ENCODE data around the gene TGFBRAP1.
"Not testable (repeated sequence)": the region's sequence is repeated elsewhere in the genome, so short reads cannot be mapped to it uniquely, and the experiment has no call there.

The TGFBRAP1 gene

GRCh38 chr2:105269426-105269825, 60.1 kb downstream of the TGFBRAP1 start:
- no peak for DNase-seq

GRCh38 chr2:105262651-105263091, 66.9 kb downstream of the TGFBRAP1 start:
- DNase-seq = no peak

- peak; percentile 95 for DNase-seq
Observed at GRCh38 chr2:105261061-105261460, 68.5 kb downstream of the TGFBRAP1 start.

DNA sequence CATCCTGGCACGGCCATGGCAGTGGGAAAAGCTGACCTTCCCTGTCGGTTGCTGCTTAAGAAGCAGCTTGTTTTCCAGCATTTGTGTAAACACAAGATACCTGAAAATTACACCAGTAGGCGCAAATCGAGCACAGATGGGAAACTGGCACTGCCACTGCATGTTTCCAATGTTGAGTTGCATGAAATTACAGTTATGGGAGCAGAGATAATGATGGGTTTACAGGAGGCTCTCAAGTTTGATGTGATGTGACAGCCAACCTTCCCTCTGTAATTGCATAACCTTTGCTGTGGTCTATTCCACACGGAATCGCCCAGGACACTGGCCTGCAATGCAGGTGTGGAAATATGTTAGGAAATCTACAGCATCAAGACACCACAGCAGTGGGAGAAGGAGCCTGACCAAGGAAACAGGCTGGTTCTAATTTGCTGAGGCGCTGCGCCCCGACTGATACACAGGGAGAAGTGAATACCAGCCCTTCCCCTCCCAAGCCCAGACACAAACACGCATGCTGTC, 70.6 kb downstream of the TGFBRAP1 start:
- no peak for DNase-seq

- peak; percentile 45 for DNase-seq
Observed at GRCh38 chr2:105257981-105258380, 71.6 kb downstream of the TGFBRAP1 start.

DNA sequence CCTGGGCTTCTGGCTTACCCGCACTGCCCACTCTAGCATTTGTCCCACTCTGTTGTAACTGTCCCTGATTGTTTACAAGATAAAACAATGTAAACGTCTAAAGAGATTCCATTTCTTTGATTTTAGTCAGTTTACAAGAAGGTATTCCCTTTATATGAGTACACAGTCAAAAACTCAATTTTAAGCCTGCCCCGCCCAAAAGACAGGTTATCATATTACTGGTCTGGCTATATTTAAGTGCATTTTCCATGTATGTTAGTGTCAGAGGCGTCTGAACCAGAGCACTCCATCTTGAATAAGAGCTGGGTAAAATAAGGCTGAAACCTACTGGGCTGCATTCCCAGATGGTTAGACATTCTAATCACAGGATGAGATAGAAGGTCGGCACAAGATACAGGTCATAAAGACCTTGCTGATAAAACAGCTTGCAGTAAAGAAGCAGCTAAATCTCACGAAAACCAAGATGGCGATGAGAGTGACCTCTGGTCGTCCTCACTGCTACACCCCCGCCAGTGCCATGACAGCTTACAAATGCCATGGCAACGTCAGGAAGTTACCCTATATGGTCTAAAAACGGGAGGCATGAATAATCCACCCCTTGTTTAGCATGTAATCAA, 73.0 kb downstream of the TGFBRAP1 start:
- DNase-seq = no peak

GRCh38 chr2:105255979-105256378, 73.6 kb downstream of the TGFBRAP1 start:
- DNase-seq = no peak

DNA sequence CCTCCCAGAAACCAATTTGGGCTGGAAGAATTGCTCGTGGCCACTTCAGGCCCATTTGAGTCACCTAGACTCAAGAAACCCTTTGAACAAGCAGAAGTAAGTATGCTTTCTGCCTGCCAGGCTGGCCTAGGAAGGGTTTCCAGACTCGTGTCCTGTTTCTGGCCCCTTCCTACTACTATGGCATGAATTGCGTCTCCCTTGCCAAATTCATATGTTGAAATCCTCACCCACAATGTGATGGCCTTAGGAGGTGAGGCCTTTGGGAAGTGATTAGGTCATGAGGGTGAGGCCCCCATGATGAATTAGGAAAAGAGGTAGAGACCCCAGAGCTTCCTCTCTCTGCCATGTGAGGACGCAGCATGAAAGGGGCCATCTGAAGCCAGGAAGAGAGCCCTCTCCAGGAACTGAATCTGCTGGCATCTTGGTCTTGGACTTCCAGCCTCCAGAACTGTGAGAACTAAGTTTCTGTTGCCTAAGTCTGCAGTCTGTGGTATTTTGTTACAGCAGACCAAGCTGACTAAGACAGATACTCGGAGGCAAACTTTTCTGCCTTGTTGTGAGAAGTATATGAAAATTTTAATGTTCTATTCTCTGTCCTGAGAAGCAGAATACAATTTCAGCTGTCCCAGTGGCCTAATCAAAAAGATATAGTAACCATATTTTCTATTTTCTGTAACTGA, 74.9 kb downstream of the TGFBRAP1 start:
- DNase-seq = no peak

GRCh38 chr2:105252271-105252670, 77.3 kb downstream of the TGFBRAP1 start:
- DNase-seq = peak; percentile 48

DNA sequence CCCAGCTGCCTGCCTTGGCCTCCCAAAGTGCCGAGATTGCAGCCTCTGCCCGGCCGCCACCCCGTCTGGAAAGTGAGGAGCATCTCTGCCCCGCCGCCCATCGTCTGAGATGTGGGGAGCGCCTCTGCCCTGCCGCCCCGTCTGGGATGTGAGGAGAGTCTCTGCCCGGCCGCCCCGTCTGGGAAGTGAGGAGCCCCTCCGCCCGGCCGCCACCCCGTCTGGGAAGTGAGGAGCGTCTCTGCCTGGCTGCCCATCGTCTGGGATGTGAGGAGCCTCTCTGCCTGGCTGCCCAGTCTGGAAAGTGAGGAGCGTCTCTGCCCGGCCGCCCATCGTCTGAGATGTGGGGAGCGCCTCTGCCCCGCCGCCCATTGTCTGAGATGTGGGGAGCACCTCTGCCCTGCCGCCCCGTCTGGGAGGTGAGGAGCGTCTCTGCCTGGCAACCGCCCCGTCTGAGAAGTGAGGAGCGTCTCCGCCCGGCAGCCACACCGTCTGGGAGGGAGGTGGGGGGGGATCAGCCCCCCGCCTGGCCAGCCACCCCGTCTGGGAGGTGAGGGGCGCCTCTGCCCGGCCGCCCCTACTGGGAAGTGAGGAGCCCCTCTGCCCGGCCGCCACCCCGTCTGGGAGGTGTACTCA, 78.4 kb downstream of the TGFBRAP1 start:
- not testable (repeated sequence) for DNase-seq

GRCh38 chr2:105249891-105250290, 79.6 kb downstream of the TGFBRAP1 start:
- no peak for DNase-seq

DNA sequence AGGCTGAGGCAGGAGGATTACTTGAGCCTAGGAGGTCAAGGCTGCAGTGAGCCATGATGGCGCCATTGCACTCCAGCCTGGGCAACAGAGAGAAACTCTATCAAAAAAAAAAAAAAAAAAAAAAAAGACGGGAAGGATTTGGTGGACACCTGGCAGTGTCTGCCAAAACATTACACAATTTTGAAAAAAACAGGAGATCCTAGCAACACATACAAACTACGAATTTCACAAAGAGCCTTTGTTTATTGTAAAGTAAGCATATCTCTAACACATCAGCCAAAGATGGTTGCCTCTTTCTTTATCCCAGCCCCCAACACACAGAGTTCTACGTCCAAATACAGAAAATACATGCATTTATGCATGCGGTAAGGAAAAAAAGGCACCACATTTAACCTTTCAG, 80.4 kb downstream of the TGFBRAP1 start:
- no peak for DNase-seq

DNA sequence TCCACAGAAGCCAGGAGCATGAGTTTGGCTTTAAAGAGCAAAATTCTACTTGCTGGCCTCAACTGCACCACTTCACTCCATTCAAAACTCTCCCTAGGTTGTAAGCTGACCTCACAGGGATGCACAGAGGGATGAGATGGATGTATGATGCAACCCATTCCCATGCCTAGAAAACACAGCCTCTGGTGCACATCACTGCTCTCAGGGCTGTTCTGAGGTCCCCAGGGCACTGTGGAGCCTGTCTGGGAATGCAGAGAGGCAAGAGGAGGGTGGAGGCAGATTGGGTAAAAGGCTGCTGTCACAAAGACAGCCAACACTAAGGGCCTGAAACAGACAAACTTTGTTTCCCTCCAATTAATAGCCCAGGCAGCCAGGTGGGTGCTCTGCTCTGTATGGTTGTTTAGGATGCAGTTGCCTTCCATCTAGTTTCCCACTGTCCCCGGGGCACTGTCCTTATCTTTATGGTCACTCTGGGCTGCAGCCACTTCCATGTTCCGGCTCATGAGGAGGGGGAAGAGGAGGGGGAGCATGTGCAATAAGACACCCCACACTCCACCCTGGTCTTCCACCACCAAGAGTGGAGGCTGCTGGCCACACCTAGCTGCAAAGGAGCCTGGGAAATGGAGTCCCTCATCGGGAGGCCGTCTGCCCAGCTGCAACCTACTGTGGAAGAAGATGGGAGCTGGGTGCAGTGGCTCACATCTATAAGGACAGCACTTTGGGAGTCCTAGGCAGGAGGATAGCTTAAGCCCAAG, 81.0 kb downstream of the TGFBRAP1 start:
- peak; percentile 47 for DNase-seq

GRCh38 chr2:105244451-105244850, 85.1 kb downstream of the TGFBRAP1 start:
- no peak for DNase-seq

GRCh38 chr2:105243961-105244360, 85.6 kb downstream of the TGFBRAP1 start:
- DNase-seq = no peak

- no peak for DNase-seq
Observed at GRCh38 chr2:105242286-105242993, 87.1 kb downstream of the TGFBRAP1 start.

- no peak for DNase-seq
Observed at GRCh38 chr2:105241443-105241842, 88.1 kb downstream of the TGFBRAP1 start, which contains the start of gene GPR45. TSS of gene GPR45 (plus strand) at chr2:105241743. CDS start at chr2:105241859, 116 bp downstream.

DNA sequence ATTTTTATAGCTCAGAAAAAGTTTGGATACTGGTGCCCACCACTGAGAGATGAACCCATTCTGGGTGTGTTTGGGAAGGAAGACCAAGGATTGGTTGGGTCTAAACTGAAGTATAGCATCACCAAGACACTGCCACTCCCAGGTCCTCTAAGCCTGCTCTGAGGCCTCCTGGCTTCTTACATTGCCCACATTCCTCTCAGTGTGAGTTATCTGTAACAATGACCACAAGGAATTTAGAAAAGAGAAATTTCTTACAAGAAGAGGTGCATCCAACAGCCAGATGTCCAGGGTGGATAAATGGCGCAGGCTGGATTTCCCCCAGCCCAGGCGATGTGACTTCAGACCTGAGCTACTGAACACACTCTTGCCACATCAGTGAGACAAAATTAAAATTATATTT, 89.6 kb downstream of the TGFBRAP1 start:
- peak; percentile 92 for DNase-seq

- DNase-seq = no peak
Observed at GRCh38 chr2:105238664-105239240, 90.8 kb downstream of the TGFBRAP1 start.

DNA sequence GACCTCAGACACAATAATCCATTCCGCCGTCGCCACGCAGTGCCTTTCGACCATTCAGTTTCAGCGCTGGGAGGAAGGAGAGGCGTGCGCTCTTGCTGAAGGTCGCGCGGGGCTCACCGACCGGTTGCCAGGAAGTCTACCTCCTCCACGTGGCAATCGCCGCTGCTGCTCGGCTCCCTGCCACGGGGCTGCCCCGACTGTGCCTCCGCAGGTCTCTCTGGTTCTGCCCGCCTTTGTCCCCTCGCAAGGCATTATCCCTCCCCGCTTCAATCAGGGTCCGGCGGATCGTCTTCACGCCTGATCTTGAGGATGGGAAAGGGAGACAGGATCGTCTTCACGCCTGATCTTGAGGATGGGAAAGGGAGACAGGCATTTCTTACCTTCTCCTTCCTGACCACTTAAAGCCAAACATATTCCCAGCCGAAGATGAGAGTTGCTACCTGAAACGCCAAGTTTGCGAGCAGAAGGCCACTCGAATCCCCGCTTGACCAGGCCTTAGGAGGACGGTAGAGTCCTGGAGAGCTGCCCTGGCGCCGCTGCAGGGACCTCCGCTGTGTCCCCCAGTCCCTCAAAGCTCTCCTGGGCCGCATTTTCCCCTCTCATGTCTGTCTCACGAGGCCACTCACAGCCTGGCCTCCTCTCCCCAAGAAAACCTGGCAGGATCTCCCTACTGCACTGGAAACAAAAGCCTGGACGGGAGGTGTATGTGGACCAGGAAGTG, 92.3 kb downstream of the TGFBRAP1 start:
- no peak for DNase-seq

- DNase-seq = no peak
Observed at GRCh38 chr2:105236060-105236424, 93.5 kb downstream of the TGFBRAP1 start.

Data from fibroblast of skin of right biceps (primary cell).